ENCODE results near the gene B4GALT1. TPM values are rescaled to one million over a fixed set of nuclear protein-coding genes. Genes with fewer than 3 reads are reported as not detected.
"Not testable (repeated sequence)": the region's sequence is repeated elsewhere in the genome, so short reads cannot be mapped to it uniquely, and the experiment has no call there.

B4GALT1 gene
- total RNA-seq, 4 donors from 2014 or later, result 23.7 to 126 (median 93.7) TPM

DNA sequence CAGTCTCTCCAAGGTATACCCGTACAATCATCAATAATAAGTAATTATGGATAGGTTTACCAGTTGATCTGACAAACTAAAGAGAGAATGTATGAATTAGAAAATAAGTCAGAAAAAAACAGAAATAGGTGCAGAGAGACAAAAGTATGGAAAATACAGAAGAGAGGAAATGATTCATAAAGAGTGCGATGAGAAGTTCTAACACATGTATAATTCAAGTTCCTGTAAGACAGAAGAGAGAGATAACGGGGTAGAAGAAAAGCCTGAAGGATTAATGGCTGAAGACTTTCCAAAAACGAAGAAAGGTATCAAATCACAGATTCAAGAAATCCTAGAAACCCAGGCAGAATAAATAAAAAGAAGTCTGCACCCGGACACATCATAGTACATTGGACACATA, 74.5 kb downstream of the B4GALT1 start:
- in situ Hi-C loops (cut with MboI; ENCODE audit: low pct_ligation_motif_present in 1 of 4, low pct_unique_long_range_greater_than_20kb in 1 of 4, low sequenced_read_pairs in 3 of 4), result no loop called here
- Histone ChIP-seq H3K4me1 (no peaks in the 10 kb centered on the region), H3K4me3 (no peak overlapping the region), H3K9me3 (no peaks in the 10 kb centered on the region), H3K36me3 (no peaks in the 10 kb centered on the region), H3K27me3 (no peaks in the 10 kb centered on the region), H3K27ac (no peak overlapping the region)
- TF ChIP-seq, protein P1, sequence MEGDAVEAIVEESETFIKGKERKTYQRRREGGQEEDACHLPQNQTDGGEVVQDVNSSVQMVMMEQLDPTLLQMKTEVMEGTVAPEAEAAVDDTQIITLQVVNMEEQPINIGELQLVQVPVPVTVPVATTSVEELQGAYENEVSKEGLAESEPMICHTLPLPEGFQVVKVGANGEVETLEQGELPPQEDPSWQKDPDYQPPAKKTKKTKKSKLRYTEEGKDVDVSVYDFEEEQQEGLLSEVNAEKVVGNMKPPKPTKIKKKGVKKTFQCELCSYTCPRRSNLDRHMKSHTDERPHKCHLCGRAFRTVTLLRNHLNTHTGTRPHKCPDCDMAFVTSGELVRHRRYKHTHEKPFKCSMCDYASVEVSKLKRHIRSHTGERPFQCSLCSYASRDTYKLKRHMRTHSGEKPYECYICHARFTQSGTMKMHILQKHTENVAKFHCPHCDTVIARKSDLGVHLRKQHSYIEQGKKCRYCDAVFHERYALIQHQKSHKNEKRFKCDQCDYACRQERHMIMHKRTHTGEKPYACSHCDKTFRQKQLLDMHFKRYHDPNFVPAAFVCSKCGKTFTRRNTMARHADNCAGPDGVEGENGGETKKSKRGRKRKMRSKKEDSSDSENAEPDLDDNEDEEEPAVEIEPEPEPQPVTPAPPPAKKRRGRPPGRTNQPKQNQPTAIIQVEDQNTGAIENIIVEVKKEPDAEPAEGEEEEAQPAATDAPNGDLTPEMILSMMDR (IDR thresholded peaks at IDR 0.05), result no peak
- intact Hi-C loops (cut with DNase I; ENCODE audit: low total_unique reads), result no loop called here
- 76 to 78% methylated on average over 3 to 5 of the region's 5 CpGs for WGBS, 2 donors (ENCODE audit: low coverage in 1 of 2)
- DNase-seq, result no peak

DNA sequence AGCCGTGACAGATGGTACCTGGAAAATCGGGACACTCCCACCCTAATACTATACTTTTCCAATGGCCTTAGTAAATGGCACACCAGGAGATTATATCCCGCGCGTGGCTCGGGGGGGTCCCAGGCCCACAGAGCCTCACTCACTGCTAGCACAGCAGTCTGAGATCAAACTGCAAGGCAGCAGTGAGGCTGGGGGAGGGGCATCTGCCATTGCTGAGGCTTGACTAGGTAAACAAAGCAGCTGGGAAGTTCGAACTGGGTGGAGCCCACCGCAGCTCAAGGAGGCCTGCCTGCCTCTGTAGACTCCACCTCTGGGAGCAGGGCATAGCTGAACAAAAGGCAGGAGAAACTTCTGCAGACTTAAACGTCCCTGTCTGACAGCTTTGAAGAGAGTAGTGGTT, 81.5 kb downstream of the B4GALT1 start:
- H3K36me3 ChIP-seq; intact Hi-C loops (cut with DNase I; ENCODE audit: low total_unique reads): not testable (repeated sequence)

DNA sequence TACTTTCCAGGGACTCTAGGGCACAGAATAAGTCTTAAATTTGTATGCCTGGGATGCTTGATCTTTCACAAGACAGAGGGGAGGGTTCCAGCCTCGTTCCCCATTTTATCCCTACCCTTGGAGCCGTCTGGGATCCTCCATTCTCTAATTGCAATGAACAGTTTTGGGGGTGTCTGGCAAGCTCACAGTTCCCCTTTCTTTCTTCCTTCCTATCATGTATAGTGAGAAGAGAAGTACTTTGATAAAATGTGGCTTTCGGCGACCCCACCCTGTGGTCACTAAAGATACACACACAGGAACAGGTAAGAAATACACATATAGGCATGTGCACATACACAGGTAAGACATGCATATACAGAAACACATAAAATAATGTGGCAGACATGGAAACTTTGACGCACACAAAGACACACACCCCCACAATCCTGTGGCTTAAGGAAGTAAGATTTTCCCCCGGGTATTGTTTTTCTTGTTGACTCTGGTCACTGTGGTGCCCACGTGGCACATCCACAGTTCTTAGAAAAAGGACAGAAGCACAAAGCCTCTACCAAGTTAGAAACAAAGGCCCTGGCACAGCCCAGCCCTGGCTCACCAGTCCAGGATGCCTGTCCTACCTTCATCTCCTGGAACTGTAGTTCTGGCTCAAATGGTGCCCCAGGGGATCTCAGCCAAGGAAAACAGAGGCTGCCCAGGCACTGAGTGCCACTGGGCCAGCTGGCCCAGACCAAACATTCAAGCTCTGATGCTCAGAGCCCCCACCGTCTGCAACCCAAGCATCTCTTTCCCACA, 84.4 kb downstream of the B4GALT1 start:
- intact Hi-C loops (cut with DNase I; ENCODE audit: low total_unique reads), result no loop called here
- DNase-seq, result no peak
- Histone ChIP-seq H3K4me3 (no peak overlapping the region), H3K36me3 (no peaks in the 10 kb centered on the region), H3K9me3 (no peaks in the 10 kb centered on the region), H3K27me3 (no peaks in the 10 kb centered on the region), H3K27ac (no peak overlapping the region), H3K4me1 (peaks cover 0 to 20% (median 8%) of the 10 kb centered on the region in 4 donors)
- WGBS, 2 donors (ENCODE audit: low coverage in 1 of 2), result 55 to 63% methylated on average over 4 to 8 of the region's 8 CpGs
- in situ Hi-C loops (cut with MboI; ENCODE audit: low pct_ligation_motif_present in 1 of 4, low pct_unique_long_range_greater_than_20kb in 1 of 4, low sequenced_read_pairs in 3 of 4), result loop anchor here in 3 of 4 donors (5.0 kb wide), 3 partner anchors 90 to 145 kb away; no protein-coding TSS in a partner anchor
- TF ChIP-seq POLR2A (IDR thresholded peaks at IDR 0.05), result no peak
- TF ChIP-seq, protein P1 (IDR thresholded peaks at IDR 0.05), result no peak
- TF ChIP-seq POLR2AphosphoS5 (IDR thresholded peaks at IDR 0.05), result no peak
- no peak for TF ChIP-seq EP300 (IDR thresholded peaks at IDR 0.05; ENCODE audit: low read depth)

More for the DNA sequence above, 81.5 kb downstream of the B4GALT1 start:
- DNase-seq; in situ Hi-C loops (cut with MboI; ENCODE audit: low pct_ligation_motif_present in 1 of 4, low pct_unique_long_range_greater_than_20kb in 1 of 4, low sequenced_read_pairs in 3 of 4); H3K4me3 ChIP-seq; H3K9me3 ChIP-seq; H3K27me3 ChIP-seq; H3K27ac ChIP-seq: not testable (repeated sequence)
- WGBS, 2 donors (ENCODE audit: low coverage in 1 of 2), result 80% methylated on average over 9 of the region's 9 CpGs; no CpG with 5 or more reads in 1 of the 2 donors
- H3K4me1 ChIP-seq, result peaks cover 0 to 18% (median 8%) of the 10 kb centered on the region in 4 donors

DNA sequence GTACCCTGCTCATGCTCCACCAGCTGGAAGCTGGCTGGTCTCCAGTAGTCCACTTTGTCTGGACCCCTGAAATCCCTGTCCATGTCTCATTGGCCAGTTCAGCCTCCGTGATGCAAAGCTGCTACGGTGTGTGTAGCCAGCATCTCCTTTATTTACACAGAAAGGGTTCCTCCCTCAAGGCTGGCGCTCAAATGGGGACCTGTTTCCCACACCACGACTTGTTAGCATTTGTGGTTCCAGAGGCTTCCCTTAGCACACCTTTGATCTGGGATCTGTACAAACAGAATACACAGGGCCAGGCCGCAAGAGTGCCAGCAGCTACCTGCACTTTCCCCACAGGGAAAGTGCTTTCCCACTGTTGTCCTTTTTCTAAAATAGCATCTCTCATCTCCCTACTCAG, 85.0 kb downstream of the B4GALT1 start:
- TF ChIP-seq EP300 (IDR thresholded peaks at IDR 0.05; ENCODE audit: low read depth), result no peak
- TF ChIP-seq, protein P1 (IDR thresholded peaks at IDR 0.05), result no peak
- TF ChIP-seq POLR2A (IDR thresholded peaks at IDR 0.05), result no peak
- no peak for TF ChIP-seq POLR2AphosphoS5 (IDR thresholded peaks at IDR 0.05)
- Histone ChIP-seq H3K27me3 (no peaks in the 10 kb centered on the region), H3K36me3 (no peaks in the 10 kb centered on the region), H3K9me3 (no peaks in the 10 kb centered on the region), H3K4me3 (no peak overlapping the region), H3K4me1 (peaks cover 0 to 21% (median 8%) of the 10 kb centered on the region in 4 donors), H3K27ac (no peak overlapping the region)
- no peak for DNase-seq
- in situ Hi-C loops (cut with MboI; ENCODE audit: low pct_ligation_motif_present in 1 of 4, low pct_unique_long_range_greater_than_20kb in 1 of 4, low sequenced_read_pairs in 3 of 4) (loop anchor here in 3 of 4 donors (5.0 kb wide), 3 partner anchors 90 to 145 kb away; no protein-coding TSS in a partner anchor), intact Hi-C loops (cut with DNase I; ENCODE audit: low total_unique reads) (no loop called here)
- 61% methylated on average over 5 of the region's 5 CpGs; no CpG with 5 or more reads in 1 of the 2 donors for WGBS, 2 donors (ENCODE audit: low coverage in 1 of 2)

Data from transverse colon (tissue), 4 donors.